Left lung (tissue), 10 donors: ENCODE results near the gene PGAM1. TPM values are rescaled to one million over a fixed set of nuclear protein-coding genes. Genes with fewer than 3 reads are reported as not detected.

Experiments
- ATAC-seq: fragments of 200-7000 bp; cut with Tn5 transposase; one replicate; pipeline ENCODE4 v1.9.1; 2020; ENCODE audit warnings: moderate library complexity
- DNase-seq, 4 donors: peaks; one replicate each; pipeline ENCODE4 v3.0.0-alpha.2; 2013 to 2020
- H3K27ac ChIP-seq, 2 donors: fragments of 200-600 bp; sonication (generic) in 1 of 2; one replicate each; pipeline versions ENCODE4 v1.5.0 to v1.8.0; 2020 to 2021
- H3K27me3 ChIP-seq, 2 donors: fragments of 200-600 bp; sonication (generic) in 1 of 2; one replicate each; pipeline versions ENCODE4 v1.5.0 to v1.8.0; 2020 to 2021
- H3K36me3 ChIP-seq, 2 donors: fragments of 200-600 bp; sonication (generic) in 1 of 2; one replicate each; pipeline versions ENCODE4 v1.5.0 to v1.8.0; 2020 to 2021
- H3K4me1 ChIP-seq, 2 donors: fragments of 200-600 bp; one replicate each; pipeline ENCODE4 v1.8.0; 2021
- H3K4me3 ChIP-seq, 2 donors: fragments of 200-600 bp; sonication (generic) in 1 of 2; one replicate each; pipeline versions ENCODE4 v1.5.0 to v1.8.0; 2020 to 2021; ENCODE audit warnings: mild to moderate bottlenecking in 1 of 2
- H3K9me3 ChIP-seq, 2 donors: fragments of 200-600 bp; sonication (generic) in 1 of 2; one replicate each; pipeline versions ENCODE4 v1.5.0 to v1.8.0; 2020 to 2021
- CTCF ChIP-seq, 2 donors: fragments of 200-600 bp; sonication (generic) in 1 of 2; IDR thresholded peaks; one replicate each; pipeline versions ENCODE4 v1.5.0 to v1.8.0; 2021; ENCODE audit warnings: antibody characterized with exemption in 2 of 2
- intact Hi-C, 2 donors: fragments of 100-400 bp; cut with DNase I; formaldehyde crosslinking; loops; one replicate each; pipeline versions ENCODE4 v1.11.2 to v1.14.2; 2022
- polyA plus RNA-seq, 6 donors: library from polyadenylated mRNA; unstranded; fragments of 120-200 nt; gene quantifications; one replicate each; pipeline ENCODE4 v1.2.1, GENCODE V29; 2013; ENCODE audit not compliant: insufficient read length in 6 of 6
- total RNA-seq, 2 donors: library from RNA; stranded (reverse); fragmentation: NEBNext Ultra II Directional; extraction: Animal tissue kit (Norgen Biotek cat#: 25700); gene quantifications; one replicate each; pipeline ENCODE4 v1.2.1, GENCODE V29; 2021
- donor health status: DM: no; HTN: yes; CAD: no.
- donor health status: DM: no; HTN: no; CAD: no.

The PGAM1 gene
- total and polyA plus RNA-seq, 8 donors = 155 to 236 (median 169) TPM

GRCh38 chr10:97481071-97481470 lies 55.1 kb downstream of the PGAM1 start:
- DNase-seq (no peak), ATAC-seq (peak; percentile 89)
- Histone ChIP-seq H3K4me3 (no peak overlapping the region), H3K9me3 (no peaks in the 10 kb centered on the region), H3K4me1 (peaks cover under 1 to 17% of the 10 kb centered on the region in 2 donors), H3K27me3 (no peaks in the 10 kb centered on the region), H3K27ac (peak overlapping the region; percentile 11 to 62), H3K36me3 (peaks cover 0 to 73% of the 10 kb centered on the region in 2 donors)
- intact Hi-C loops = no loop called here
- TF ChIP-seq CTCF (IDR thresholded peaks at IDR 0.05) = no peak

GRCh38 chr10:97482381-97482780 lies 56.4 kb downstream of the PGAM1 start:
- DNase-seq = no peak
- no peak for TF ChIP-seq CTCF (IDR thresholded peaks at IDR 0.05)
- Histone ChIP-seq H3K36me3 (peaks cover 0 to 60% of the 10 kb centered on the region in 2 donors), H3K4me3 (no peak overlapping the region), H3K27me3 (no peaks in the 10 kb centered on the region), H3K27ac (no peak overlapping the region), H3K4me1 (peaks cover 0 to 8% of the 10 kb centered on the region in 2 donors), H3K9me3 (no peaks in the 10 kb centered on the region)
- intact Hi-C loops = no loop called here
- ATAC-seq = no peak

Other genes starting within 250 kb of the PGAM1 start
- gene SLIT1, start 240.2 kb upstream of the PGAM1 start, total RNA-seq = under 1 TPM; 0.20 to 0.45 TPM
- 1 to 10 TPM; 3.2 to 7.0 (median 4.7) TPM for gene SLIT1, start 240.2 kb upstream of the PGAM1 start, polyA plus RNA-seq
- gene ARHGAP19, start 133.6 kb upstream of the PGAM1 start, total RNA-seq = 10 to 100 TPM in 1 of 2 donors, 1 to 10 TPM in 1; 9.8 to 11.4 TPM
- gene ARHGAP19, start 133.6 kb upstream of the PGAM1 start, polyA plus RNA-seq = 10 to 100 TPM; 24.7 to 30.7 (median 27.3) TPM
- 10 to 100 TPM in 1 of 2 donors, 1 to 10 TPM in 1; 5.2 to 10.8 TPM for gene FRAT1, start 106.9 kb upstream of the PGAM1 start, total RNA-seq
- gene FRAT1, start 106.9 kb upstream of the PGAM1 start, polyA plus RNA-seq = 1 to 10 TPM; 2.4 to 3.6 (median 3.2) TPM
- gene FRAT2, start 91.5 kb upstream of the PGAM1 start, total RNA-seq = 10 to 100 TPM; 12.8 to 30.2 TPM
- 1 to 10 TPM; 7.4 to 9.3 (median 8.5) TPM for gene FRAT2, start 91.5 kb upstream of the PGAM1 start, polyA plus RNA-seq
- gene RRP12, start 24.9 kb upstream of the PGAM1 start, total RNA-seq = 10 to 100 TPM; 21.2 to 40.4 TPM
- 10 to 100 TPM; 22.6 to 36.2 (median 24.8) TPM for gene RRP12, start 24.9 kb upstream of the PGAM1 start, polyA plus RNA-seq
- 10 to 100 TPM; 27.2 to 30.4 TPM for gene EXOSC1, start 19.8 kb downstream of the PGAM1 start, total RNA-seq
- 10 to 100 TPM; 34.9 to 43.1 (median 40.1) TPM for gene EXOSC1, start 19.8 kb downstream of the PGAM1 start, polyA plus RNA-seq
- 10 to 100 TPM; 61.5 to 65.2 TPM for gene ZDHHC16, start 20.0 kb downstream of the PGAM1 start, total RNA-seq
- 10 to 100 TPM; 44.8 to 48.7 (median 46.6) TPM for gene ZDHHC16, start 20.0 kb downstream of the PGAM1 start, polyA plus RNA-seq
- gene MMS19, start 72.2 kb downstream of the PGAM1 start, total RNA-seq = 10 to 100 TPM; 60.1 to 60.7 TPM
- gene MMS19, start 72.2 kb downstream of the PGAM1 start, polyA plus RNA-seq = 100 to 1,000 TPM in 3 of 6 donors, 10 to 100 TPM in 3; 94.4 to 113 (median 101) TPM
- 10 to 100 TPM; 30.4 to 41.0 TPM for gene UBTD1, start 72.7 kb downstream of the PGAM1 start, total RNA-seq
- gene UBTD1, start 72.7 kb downstream of the PGAM1 start, polyA plus RNA-seq = 10 to 100 TPM; 16.6 to 25.2 (median 19.2) TPM
- 1 to 10 TPM; 1.3 to 1.9 TPM for gene ANKRD2, start 146.6 kb downstream of the PGAM1 start, total RNA-seq
- under 1 TPM; 0.18 to 0.43 (median 0.25) TPM for gene ANKRD2, start 146.6 kb downstream of the PGAM1 start, polyA plus RNA-seq
- 1 to 10 TPM; 1.1 to 1.2 TPM for gene HOGA1, start 158.2 kb downstream of the PGAM1 start, total RNA-seq
- gene HOGA1, start 158.2 kb downstream of the PGAM1 start, polyA plus RNA-seq = 1 to 10 TPM in 4 of 6 donors, under 1 TPM in 2; 0.85 to 2.2 (median 1.5) TPM
- not detected for gene C10orf62, start 163.5 kb downstream of the PGAM1 start, total RNA-seq
- gene C10orf62, start 163.5 kb downstream of the PGAM1 start, polyA plus RNA-seq = under 1 TPM in 2 of 6 donors, not detected in 4; 0.14 to 0.15 TPM
- 1 to 10 TPM; 4.1 to 10.0 TPM for gene MORN4, start 207.3 kb downstream of the PGAM1 start, total RNA-seq
- 10 to 100 TPM; 14.2 to 21.1 (median 15.8) TPM for gene MORN4, start 207.3 kb downstream of the PGAM1 start, polyA plus RNA-seq
- 10 to 100 TPM; 25.8 to 27.1 TPM for gene PI4K2A, start 214.5 kb downstream of the PGAM1 start, total RNA-seq
- 10 to 100 TPM; 12.7 to 17.1 (median 14.2) TPM for gene PI4K2A, start 214.5 kb downstream of the PGAM1 start, polyA plus RNA-seq